AG04450 (cell line): ENCODE data around the gene GDPGP1. TPM values are rescaled to one million over a fixed set of nuclear protein-coding genes. Genes with fewer than 3 reads are reported as not detected.

Source experiments
- CTCF ChIA-PET: fragments of 300-600, 350-600 bp; formaldehyde crosslinking; extraction: SDS; loops from one replicate; lab custom pipeline; 2022; ENCODE audit warnings: antibody characterized with exemption, inconsistent platforms; lab: Charles Lee
- POLR2A ChIA-PET: fragments of 350-600 bp; formaldehyde crosslinking; extraction: SDS; loops from one replicate; lab custom pipeline; 2021; ENCODE audit warnings: antibody characterized with exemption, inconsistent platforms; lab: Yijun Ruan, JAX
- DNase-seq: peaks from one replicate; pipeline ENCODE4 v3.0.0-alpha.2; 2011; ENCODE audit warnings: low read depth, low spot score
- H3K27ac ChIP-seq: one replicate; pipeline ENCODE4 v1.5.1; 2012; ENCODE audit warnings: low read depth, low read length, control low read depth
- H3K27me3 ChIP-seq: one replicate; pipeline ENCODE4 v1.6.0; 2012; ENCODE audit warnings: low read length; ENCODE audit not compliant: control insufficient read depth, insufficient read depth
- H3K4me3 ChIP-seq: 2 replicates; pipeline ENCODE4 v1.5.1; 2011; ENCODE audit warnings: mild to moderate bottlenecking, low read depth, low read length, control low read depth
- H3K9me3 ChIP-seq: 2 replicates; pipeline ENCODE4 v1.5.1; 2012; ENCODE audit warnings: low read length; ENCODE audit not compliant: control insufficient read depth, insufficient read depth
- polyA plus RNA-seq: library from polyadenylated mRNA; depleted of rRNA; stranded (reverse); fragments of >200 nt; gene quantifications from 2 replicates; pipeline ENCODE4 v1.2.3, GENCODE V29; 2011
- TF ChIP-seq, protein P1 (sequence below): IDR thresholded peaks from 2 replicates; pipeline ENCODE4 v1.5.1; 2011; ENCODE audit warnings: low read depth, low read length, control low read depth, inconsistent platforms

Gene GDPGP1
- polyA plus RNA-seq, 1 experiment, result 2.7 TPM

DNA sequence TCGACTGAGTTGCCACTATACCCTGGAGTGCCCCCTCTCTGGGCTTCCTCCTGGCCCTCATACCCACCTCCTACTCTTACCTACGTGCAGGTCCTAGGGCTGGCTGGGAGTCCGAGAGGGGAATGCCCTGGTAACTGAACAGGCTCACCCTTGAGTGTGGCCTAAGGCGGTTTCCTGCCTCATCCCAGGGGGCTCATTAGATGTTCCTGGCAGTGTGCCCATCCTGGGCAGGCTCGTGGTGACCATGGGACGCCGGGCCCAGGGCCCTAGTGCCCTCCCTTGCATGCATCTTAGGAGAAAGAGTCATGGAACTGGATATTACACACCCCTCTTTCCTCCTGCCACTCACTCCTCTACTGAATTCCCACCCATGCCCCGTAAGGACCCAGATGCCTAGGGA, 30.1 kb upstream of the GDPGP1 start:
- DNase-seq, result no peak
- no peak overlapping the region for H3K4me3 ChIP-seq
- no peaks in the 10 kb centered on the region for H3K27me3 ChIP-seq
- POLR2A ChIA-PET, result no interaction called here
- CTCF ChIA-PET, result interaction anchor here (3.9 kb wide), 1 partner anchor 18 kb away, joined by 17 read pairs; no protein-coding TSS in a partner anchor
- no peak overlapping the region for H3K27ac ChIP-seq
- TF ChIP-seq, protein P1, sequence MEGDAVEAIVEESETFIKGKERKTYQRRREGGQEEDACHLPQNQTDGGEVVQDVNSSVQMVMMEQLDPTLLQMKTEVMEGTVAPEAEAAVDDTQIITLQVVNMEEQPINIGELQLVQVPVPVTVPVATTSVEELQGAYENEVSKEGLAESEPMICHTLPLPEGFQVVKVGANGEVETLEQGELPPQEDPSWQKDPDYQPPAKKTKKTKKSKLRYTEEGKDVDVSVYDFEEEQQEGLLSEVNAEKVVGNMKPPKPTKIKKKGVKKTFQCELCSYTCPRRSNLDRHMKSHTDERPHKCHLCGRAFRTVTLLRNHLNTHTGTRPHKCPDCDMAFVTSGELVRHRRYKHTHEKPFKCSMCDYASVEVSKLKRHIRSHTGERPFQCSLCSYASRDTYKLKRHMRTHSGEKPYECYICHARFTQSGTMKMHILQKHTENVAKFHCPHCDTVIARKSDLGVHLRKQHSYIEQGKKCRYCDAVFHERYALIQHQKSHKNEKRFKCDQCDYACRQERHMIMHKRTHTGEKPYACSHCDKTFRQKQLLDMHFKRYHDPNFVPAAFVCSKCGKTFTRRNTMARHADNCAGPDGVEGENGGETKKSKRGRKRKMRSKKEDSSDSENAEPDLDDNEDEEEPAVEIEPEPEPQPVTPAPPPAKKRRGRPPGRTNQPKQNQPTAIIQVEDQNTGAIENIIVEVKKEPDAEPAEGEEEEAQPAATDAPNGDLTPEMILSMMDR, result no peak
- no peaks in the 10 kb centered on the region; the same call in 1 of the 2 replicates for H3K9me3 ChIP-seq

DNA sequence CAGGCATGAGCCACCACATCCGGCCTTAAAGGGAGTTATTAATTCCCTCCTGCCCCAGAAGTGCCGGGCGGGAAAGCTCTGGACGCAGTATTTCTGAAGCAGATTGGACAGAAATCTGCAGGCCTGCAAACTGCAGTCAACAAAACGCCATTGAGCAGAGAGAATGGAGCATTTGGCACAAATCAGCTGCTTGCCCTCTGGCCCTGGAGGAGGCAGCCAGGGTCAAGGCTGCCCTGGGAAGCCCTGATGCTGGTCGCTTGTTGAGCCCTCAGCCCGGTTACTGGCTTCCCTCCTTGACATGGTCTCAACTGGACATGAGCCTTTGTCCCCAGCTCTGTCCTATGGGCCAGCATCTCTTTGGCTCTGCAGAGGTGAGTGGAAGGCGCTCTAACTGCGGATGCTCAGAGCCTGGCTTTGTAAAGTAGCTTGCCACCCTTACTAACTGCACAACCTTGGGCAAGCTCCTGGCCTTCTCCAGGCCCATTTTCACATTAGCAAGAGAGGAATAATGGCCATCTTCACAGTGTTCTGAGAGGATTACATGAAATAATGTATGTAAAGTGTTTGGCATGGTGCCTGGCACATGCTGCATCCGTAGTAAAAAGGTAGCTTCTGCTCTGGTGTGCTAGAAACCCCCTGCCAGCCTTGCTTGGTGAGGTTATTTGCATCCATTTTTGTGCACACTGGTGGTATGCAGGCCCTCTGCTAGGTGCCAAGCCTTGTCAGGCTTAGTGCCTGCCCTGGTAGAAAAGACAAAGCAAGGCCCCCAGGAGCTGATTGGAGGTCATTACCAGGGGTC, 28.8 kb upstream of the GDPGP1 start:
- TF ChIP-seq, protein P1, result no peak
- no peaks in the 10 kb centered on the region for H3K27me3 ChIP-seq
- H3K9me3 ChIP-seq, result no peaks in the 10 kb centered on the region; the same call in 1 of the 2 replicates
- ChIA-PET POLR2A (interaction anchor here (1.0 kb wide), 1 partner anchor 13 kb away, joined by 3 read pairs; no protein-coding TSS in a partner anchor), CTCF (interaction anchor here (0.7 to 3.9 kb wide), 2 partner anchors 9 to 16 kb away, joined by 3 to 17 read pairs; no protein-coding TSS in a partner anchor)
- no peak for DNase-seq
- no peak overlapping the region for H3K4me3 ChIP-seq
- H3K27ac ChIP-seq, result no peak overlapping the region

DNA sequence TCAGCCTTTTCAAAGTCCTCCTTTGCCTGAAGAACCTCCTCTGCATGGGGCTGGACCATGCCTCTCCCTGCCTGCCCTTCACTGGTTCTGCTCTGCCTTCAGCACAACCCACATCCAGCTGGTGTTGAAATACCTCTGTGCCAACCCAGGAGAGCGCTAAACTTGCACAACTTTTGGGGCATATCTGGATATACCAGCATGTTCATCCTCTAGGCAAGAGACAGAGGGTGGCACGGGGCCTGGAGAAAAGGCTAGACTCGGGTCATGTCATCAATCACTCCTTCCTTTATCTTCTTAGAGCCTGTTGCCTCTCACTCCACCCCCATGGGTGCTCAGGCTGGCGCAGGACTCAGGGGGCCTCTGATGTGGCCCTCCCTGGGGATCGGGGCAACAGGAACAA, 28.1 kb upstream of the GDPGP1 start:
- ChIA-PET POLR2A (interaction anchor here (1.0 kb wide), 1 partner anchor 14 kb away, joined by 3 read pairs; no protein-coding TSS in a partner anchor), CTCF (interaction anchor here (3.9 kb wide), 1 partner anchor 16 kb away, joined by 17 read pairs; no protein-coding TSS in a partner anchor)
- DNase-seq, result no peak

DNA sequence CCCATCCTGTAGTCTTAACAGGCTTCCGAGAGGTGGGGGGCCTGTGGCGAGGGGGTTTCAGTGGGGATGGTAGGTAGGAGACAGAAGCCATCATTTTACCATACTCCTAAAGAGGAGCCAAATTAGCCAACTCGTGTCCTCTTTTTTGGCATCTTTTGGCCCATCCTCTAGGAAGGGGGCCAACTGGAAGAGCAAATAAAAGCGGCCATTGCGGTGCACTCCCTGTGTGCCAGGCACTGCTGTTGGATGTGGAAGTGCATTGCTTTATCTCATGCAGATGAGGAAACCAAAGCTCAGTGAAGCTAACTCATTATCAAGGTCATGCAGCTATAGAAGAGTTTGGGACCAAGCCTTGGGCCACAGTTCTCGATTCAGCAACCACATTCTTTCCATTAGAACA, 26.8 kb upstream of the GDPGP1 start:
- TF ChIP-seq, protein P1, result no peak
- ChIA-PET CTCF (interaction anchor here (1.6 kb wide), 1 partner anchor 26 kb away, joined by 3 read pairs; the partner anchor contains the start of genes CIB1 and GDPGP1), POLR2A (no interaction called here)
- Histone ChIP-seq H3K27me3 (no peaks in the 10 kb centered on the region), H3K4me3 (no peak overlapping the region), H3K9me3 (no peaks in the 10 kb centered on the region; the same call in 1 of the 2 replicates), H3K27ac (no peak overlapping the region)
- no peak for DNase-seq

More for the DNA sequence above, 28.1 kb upstream of the GDPGP1 start:
- TF ChIP-seq, protein P1, result no peak
- Histone ChIP-seq H3K27me3 (no peaks in the 10 kb centered on the region), H3K27ac (no peak overlapping the region), H3K4me3 (no peak overlapping the region), H3K9me3 (no peaks in the 10 kb centered on the region; the same call in 1 of the 2 replicates)

DNA sequence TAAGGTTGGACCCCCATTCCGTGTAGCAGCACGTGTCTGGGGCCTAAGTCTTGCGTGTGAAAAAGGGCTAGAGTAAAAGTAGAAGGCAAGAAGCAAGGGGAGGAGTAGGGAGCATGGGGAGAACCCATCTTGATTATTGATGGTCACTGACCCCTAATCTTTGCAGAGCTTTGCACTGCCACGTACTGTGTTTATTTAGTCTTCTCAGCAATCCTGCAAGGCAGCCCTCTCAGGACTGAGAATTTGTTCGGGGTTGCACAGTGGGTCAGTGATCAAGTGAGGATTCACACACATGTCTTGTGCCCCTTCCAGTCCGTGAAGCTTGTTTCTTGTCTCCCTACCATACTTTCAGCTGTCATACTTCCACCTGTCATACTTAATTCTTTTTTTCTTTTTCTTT, 25.7 kb upstream of the GDPGP1 start:
- no peak for DNase-seq
- TF ChIP-seq, protein P1, result no peak
- H3K27ac ChIP-seq, result no peak overlapping the region
- POLR2A ChIA-PET, result no interaction called here
- no peak overlapping the region for H3K4me3 ChIP-seq
- CTCF ChIA-PET, result interaction anchor here (1.6 to 1.9 kb wide), 2 partner anchors 13 to 25 kb away, joined by 3 to 12 read pairs; partner anchors contain the start of genes CIB1 and GDPGP1
- H3K27me3 ChIP-seq, result no peaks in the 10 kb centered on the region
- H3K9me3 ChIP-seq, result no peaks in the 10 kb centered on the region
